ENCODE measurements around the gene UBR1.

Gene UBR1

GRCh38 chr15:43096411-43096810, 9.4 kb downstream of the UBR1 start:
- H3F3A ChIP-seq (ENCODE audit: insufficient read depth, low read length) = no peaks in the 10 kb centered on the region
- no peak overlapping the region for H3K9ac ChIP-seq (ENCODE audit: low read length)
- H3K4me3 ChIP-seq (ENCODE audit: low read depth, low read length, poor library complexity, severe bottlenecking) = no peak overlapping the region
- no peaks in the 10 kb centered on the region for H3K9me2 ChIP-seq (ENCODE audit: low read depth, low read length)
- H3K4me1 ChIP-seq (ENCODE audit: insufficient read depth, low read length, severe bottlenecking) = no peaks in the 10 kb centered on the region
- H3K27ac ChIP-seq (ENCODE audit: low read depth, low read length, poor library complexity, severe bottlenecking) = no peak overlapping the region
- H3K27me3 ChIP-seq (ENCODE audit: insufficient read depth, low read length) = no peaks in the 10 kb centered on the region
- no peaks in the 10 kb centered on the region for H3K9me3 ChIP-seq (ENCODE audit: low read length)
- peaks cover 79% of the 10 kb centered on the region for H3K36me3 ChIP-seq (ENCODE audit: insufficient read depth, low read length)
- H2AFZ ChIP-seq (ENCODE audit: low read length) = no peak overlapping the region
- H4K20me1 ChIP-seq (ENCODE audit: insufficient read depth, low read length) = 0 out of 2 replicates have a peak, but pooled peaks cover 2% of the 10 kb centered on the region
- TF ChIP-seq, protein P1, sequence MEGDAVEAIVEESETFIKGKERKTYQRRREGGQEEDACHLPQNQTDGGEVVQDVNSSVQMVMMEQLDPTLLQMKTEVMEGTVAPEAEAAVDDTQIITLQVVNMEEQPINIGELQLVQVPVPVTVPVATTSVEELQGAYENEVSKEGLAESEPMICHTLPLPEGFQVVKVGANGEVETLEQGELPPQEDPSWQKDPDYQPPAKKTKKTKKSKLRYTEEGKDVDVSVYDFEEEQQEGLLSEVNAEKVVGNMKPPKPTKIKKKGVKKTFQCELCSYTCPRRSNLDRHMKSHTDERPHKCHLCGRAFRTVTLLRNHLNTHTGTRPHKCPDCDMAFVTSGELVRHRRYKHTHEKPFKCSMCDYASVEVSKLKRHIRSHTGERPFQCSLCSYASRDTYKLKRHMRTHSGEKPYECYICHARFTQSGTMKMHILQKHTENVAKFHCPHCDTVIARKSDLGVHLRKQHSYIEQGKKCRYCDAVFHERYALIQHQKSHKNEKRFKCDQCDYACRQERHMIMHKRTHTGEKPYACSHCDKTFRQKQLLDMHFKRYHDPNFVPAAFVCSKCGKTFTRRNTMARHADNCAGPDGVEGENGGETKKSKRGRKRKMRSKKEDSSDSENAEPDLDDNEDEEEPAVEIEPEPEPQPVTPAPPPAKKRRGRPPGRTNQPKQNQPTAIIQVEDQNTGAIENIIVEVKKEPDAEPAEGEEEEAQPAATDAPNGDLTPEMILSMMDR (IDR thresholded peaks at IDR 0.05; ENCODE audit: low read length) = no peak
- TF ChIP-seq EZH2 (IDR thresholded peaks at IDR 0.05; ENCODE audit: borderline replicate concordance, low read length) = no peak
- peaks cover 59% of the 10 kb centered on the region for H3K79me2 ChIP-seq (ENCODE audit: insufficient read depth, low read length)
- H3K4me2 ChIP-seq (ENCODE audit: low read length) = no peak overlapping the region

- H2AFZ ChIP-seq (ENCODE audit: low read length) = no peak overlapping the region
- no peaks in the 10 kb centered on the region for H3K9me2 ChIP-seq (ENCODE audit: low read depth, low read length)
- TF ChIP-seq, protein P1 (IDR thresholded peaks at IDR 0.05; ENCODE audit: low read length) = no peak
- no peak for TF ChIP-seq EZH2 (IDR thresholded peaks at IDR 0.05; ENCODE audit: borderline replicate concordance, low read length)
- H3K36me3 ChIP-seq (ENCODE audit: insufficient read depth, low read length) = peaks cover 77% of the 10 kb centered on the region
- H3K4me2 ChIP-seq (ENCODE audit: low read length) = no peak overlapping the region
- no peaks in the 10 kb centered on the region for H3K27me3 ChIP-seq (ENCODE audit: insufficient read depth, low read length)
- no peaks in the 10 kb centered on the region for H3F3A ChIP-seq (ENCODE audit: insufficient read depth, low read length)
- H3K27ac ChIP-seq (ENCODE audit: low read depth, low read length, poor library complexity, severe bottlenecking) = no peak overlapping the region
- H3K9ac ChIP-seq (ENCODE audit: low read length) = no peak overlapping the region
- no peaks in the 10 kb centered on the region for H3K4me1 ChIP-seq (ENCODE audit: insufficient read depth, low read length, severe bottlenecking)
- peaks cover 58% of the 10 kb centered on the region for H3K79me2 ChIP-seq (ENCODE audit: insufficient read depth, low read length)
- 0 out of 2 replicates have a peak, but pooled peaks cover 2% of the 10 kb centered on the region for H4K20me1 ChIP-seq (ENCODE audit: insufficient read depth, low read length)
- no peak overlapping the region for H3K4me3 ChIP-seq (ENCODE audit: low read depth, low read length, poor library complexity, severe bottlenecking)
- H3K9me3 ChIP-seq (ENCODE audit: low read length) = no peaks in the 10 kb centered on the region
These were observed 10.0 kb downstream of the UBR1 start for GRCh38 chr15:43095708-43096347.

GRCh38 chr15:43095243-43095642, 10.6 kb downstream of the UBR1 start:
- TF ChIP-seq EZH2 (IDR thresholded peaks at IDR 0.05; ENCODE audit: borderline replicate concordance, low read length) = no peak
- Histone ChIP-seq H3K9me3 (ENCODE audit: low read length) (no peaks in the 10 kb centered on the region), H3K36me3 (ENCODE audit: insufficient read depth, low read length) (peaks cover 73% of the 10 kb centered on the region), H3F3A (ENCODE audit: insufficient read depth, low read length) (no peaks in the 10 kb centered on the region), H3K9ac (ENCODE audit: low read length) (0 out of 2 replicates have a peak overlapping the region, but pooled peaks have one; percentile 10), H3K27ac (ENCODE audit: low read depth, low read length, poor library complexity, severe bottlenecking) (no peak overlapping the region), H3K79me2 (ENCODE audit: insufficient read depth, low read length) (peaks cover 60% of the 10 kb centered on the region), H3K4me1 (ENCODE audit: insufficient read depth, low read length, severe bottlenecking) (no peaks in the 10 kb centered on the region), H3K27me3 (ENCODE audit: insufficient read depth, low read length) (no peaks in the 10 kb centered on the region), H3K9me2 (ENCODE audit: low read depth, low read length) (no peaks in the 10 kb centered on the region), H4K20me1 (ENCODE audit: insufficient read depth, low read length) (0 out of 2 replicates have a peak, but pooled peaks cover 2% of the 10 kb centered on the region), H3K4me2 (ENCODE audit: low read length) (no peak overlapping the region), H2AFZ (ENCODE audit: low read length) (no peak overlapping the region), H3K4me3 (ENCODE audit: low read depth, low read length, poor library complexity, severe bottlenecking) (no peak overlapping the region)
